A549 (cell line): ENCODE results near the gene P2RX6.

Experiments
- CBX2 ChIP-seq: fragments of 200-600 bp; sonication (generic); IDR thresholded peaks from 2 replicates; pipeline ENCODE4 v1.6.1; 2016; ENCODE audit warnings: low read depth, mild to moderate bottlenecking, borderline replicate concordance
- POLR2A ChIP-seq: IDR thresholded peaks from 2 replicates; pipeline ENCODE4 v1.6.1; 2012; ENCODE audit warnings: mild to moderate bottlenecking, low read length
- POLR2AphosphoS2 ChIP-seq: conservative IDR thresholded peaks from 2 replicates; pipeline ENCODE4 v1.6.1; 2012; ENCODE audit warnings: low read length, improper control_type of control experiment, inconsistent platforms
- RAD21 ChIP-seq, 2 experiments: fragments of >200 bp in 1 of 2; sonication (Bioruptor Twin) in 1 of 2; formaldehyde crosslinking in 1 of 2; IDR thresholded peaks in 1 of 2; conservative IDR thresholded peaks in 1 of 2; 2 replicates in 1 of 2; 3 replicates in 1 of 2; pipeline ENCODE4 v1.6.1; 2012 to 2018; ENCODE audit warnings: inconsistent platforms in 1 of 2
- REST ChIP-seq: fragments of 200-600 bp; sonication (generic); IDR thresholded peaks from 2 replicates; pipeline ENCODE4 v1.6.1; 2016; ENCODE audit warnings: antibody characterized with exemption, mild to moderate bottlenecking, moderate library complexity
- RNF2 ChIP-seq: fragments of 200-600 bp; sonication (generic); IDR thresholded peaks from 2 replicates; pipeline ENCODE4 v1.6.1; 2016; ENCODE audit warnings: low read depth, mild to moderate bottlenecking, antibody characterized with exemption, moderate library complexity, borderline replicate concordance
- TP53 ChIP-seq: fragments of 250-450 bp; sonication (Bioruptor Pico); IDR thresholded peaks from 2 replicates; pipeline ENCODE4 v1.5.0; 2021; ENCODE audit warnings: mild to moderate bottlenecking, moderate library complexity
- ZSCAN20 ChIP-seq: fragments of 250-450 bp; sonication (Bioruptor Pico); IDR thresholded peaks from 2 replicates; pipeline ENCODE4 v1.8.0; 2022; ENCODE audit warnings: mild to moderate bottlenecking, moderate library complexity
- TF ChIP-seq, protein P1 (sequence below): IDR thresholded peaks from 2 replicates; pipeline ENCODE4 v1.6.1; 2012
- TF ChIP-seq, protein P2 (sequence below): fragments of >200 bp; sonication (Bioruptor Twin); formaldehyde crosslinking; IDR thresholded peaks from 3 replicates; pipeline ENCODE4 v1.5.1; 2016

- TF ChIP-seq, protein P1, sequence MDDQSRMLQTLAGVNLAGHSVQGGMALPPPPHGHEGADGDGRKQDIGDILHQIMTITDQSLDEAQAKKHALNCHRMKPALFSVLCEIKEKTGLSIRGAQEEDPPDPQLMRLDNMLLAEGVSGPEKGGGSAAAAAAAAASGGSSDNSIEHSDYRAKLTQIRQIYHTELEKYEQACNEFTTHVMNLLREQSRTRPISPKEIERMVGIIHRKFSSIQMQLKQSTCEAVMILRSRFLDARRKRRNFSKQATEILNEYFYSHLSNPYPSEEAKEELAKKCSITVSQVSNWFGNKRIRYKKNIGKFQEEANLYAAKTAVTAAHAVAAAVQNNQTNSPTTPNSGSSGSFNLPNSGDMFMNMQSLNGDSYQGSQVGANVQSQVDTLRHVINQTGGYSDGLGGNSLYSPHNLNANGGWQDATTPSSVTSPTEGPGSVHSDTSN = no peak
- TF ChIP-seq, protein P2, sequence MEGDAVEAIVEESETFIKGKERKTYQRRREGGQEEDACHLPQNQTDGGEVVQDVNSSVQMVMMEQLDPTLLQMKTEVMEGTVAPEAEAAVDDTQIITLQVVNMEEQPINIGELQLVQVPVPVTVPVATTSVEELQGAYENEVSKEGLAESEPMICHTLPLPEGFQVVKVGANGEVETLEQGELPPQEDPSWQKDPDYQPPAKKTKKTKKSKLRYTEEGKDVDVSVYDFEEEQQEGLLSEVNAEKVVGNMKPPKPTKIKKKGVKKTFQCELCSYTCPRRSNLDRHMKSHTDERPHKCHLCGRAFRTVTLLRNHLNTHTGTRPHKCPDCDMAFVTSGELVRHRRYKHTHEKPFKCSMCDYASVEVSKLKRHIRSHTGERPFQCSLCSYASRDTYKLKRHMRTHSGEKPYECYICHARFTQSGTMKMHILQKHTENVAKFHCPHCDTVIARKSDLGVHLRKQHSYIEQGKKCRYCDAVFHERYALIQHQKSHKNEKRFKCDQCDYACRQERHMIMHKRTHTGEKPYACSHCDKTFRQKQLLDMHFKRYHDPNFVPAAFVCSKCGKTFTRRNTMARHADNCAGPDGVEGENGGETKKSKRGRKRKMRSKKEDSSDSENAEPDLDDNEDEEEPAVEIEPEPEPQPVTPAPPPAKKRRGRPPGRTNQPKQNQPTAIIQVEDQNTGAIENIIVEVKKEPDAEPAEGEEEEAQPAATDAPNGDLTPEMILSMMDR = no peak
- TF ChIP-seq CBX2 = no peak
- no peak for TF ChIP-seq ZSCAN20 (CRISPR knock-in tag)
- no peak for TF ChIP-seq REST
- TF ChIP-seq RAD21 (conservative IDR thresholded peaks at IDR 0.05 in 1 of 2, IDR thresholded peaks at IDR 0.05 in 1 of 2) = no peak
- no peak for TF ChIP-seq RNF2
- no peak for TF ChIP-seq TP53 (CRISPR knock-in tag)
- TF ChIP-seq POLR2AphosphoS2 = no peak
- TF ChIP-seq POLR2A = no peak
These were observed 58.1 kb downstream of the P2RX6 start for GRCh38 chr22:21073023-21073422.
